AG20443 (cell line): ENCODE measurements around the gene RNF130.
"Not testable (repeated sequence)": the region's sequence is repeated elsewhere in the genome, so short reads cannot be mapped to it uniquely, and the experiment has no call there.

Source experiments
- DNase-seq: peaks from one replicate; pipeline ENCODE4 v3.0.0; 2012; ENCODE audit warnings: low spot score, mixed read lengths

Gene RNF130

DNA sequence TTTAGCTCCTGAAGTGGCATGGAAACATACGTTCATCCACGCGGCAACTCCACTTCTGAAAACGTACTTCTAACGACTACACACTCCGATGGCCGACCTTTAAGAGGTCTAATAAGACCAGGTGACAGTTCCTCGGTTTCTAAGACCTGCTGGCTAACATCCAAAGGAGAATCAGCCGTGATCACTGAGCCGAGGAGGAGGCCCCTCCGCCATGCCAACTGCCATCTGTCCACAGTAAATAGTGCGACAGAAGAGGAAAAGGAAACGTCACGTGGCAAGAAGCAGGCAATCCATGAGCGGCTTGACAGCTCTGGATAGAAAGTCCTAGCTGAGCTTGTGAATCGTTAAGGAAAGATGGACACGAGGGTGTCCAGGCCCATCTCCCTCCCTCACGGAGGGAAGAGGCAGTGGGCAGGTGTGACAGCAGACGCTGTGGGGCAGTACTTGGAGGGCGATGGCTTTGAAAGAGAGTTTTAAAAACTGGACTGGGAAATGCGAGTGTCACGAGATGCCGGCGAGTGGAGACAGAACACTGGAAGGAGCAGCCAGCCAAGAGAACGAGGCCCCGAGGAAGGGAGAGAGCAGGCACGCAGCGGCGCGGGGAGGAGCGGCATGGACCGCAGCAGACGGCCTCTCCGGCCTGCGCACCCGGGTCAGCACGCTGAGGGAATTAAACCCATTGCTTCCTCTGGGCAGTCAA lies 97.2 kb downstream of the RNF130 start:
- DNase-seq = no peak

DNA sequence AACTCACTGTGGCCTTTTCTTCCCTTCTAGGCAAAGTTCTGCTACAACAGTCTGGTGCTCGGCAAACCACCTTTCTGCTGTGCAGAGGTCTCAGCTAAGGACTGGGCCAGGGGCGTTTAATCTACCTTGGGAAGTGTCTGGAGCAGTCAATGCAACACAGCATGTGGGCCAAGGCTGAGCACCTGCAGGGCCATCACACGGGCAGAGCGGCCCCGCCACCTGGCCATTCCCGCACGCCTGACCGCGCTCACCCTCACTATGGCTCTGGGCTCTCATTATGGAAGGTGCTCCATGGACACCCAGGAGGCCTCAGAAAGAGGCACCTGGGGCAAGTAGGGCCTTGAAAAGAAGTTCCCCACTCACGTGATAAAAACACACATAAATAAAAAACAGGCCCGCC lies 98.2 kb downstream of the RNF130 start:
- DNase-seq = no peak

DNA sequence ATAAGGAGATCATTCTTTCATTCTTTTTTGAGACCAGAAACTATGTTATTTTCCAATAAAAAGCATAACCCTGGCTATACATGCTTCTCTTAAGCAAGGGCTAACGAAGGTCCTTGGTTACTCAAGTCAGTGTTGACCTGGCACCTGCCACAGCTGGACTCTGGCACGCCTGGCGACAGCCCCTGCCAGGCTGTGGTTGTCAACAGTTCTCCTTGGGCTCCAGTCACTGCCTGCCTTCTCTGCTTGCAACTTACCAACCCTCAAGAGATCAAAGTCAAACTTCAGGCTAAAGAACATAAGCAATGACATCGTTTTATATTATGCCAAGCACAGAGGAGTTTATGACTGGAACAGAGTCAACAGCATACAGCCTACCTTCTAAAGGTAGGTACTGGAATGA lies 102.4 kb downstream of the RNF130 start:
- DNase-seq = no peak

DNA sequence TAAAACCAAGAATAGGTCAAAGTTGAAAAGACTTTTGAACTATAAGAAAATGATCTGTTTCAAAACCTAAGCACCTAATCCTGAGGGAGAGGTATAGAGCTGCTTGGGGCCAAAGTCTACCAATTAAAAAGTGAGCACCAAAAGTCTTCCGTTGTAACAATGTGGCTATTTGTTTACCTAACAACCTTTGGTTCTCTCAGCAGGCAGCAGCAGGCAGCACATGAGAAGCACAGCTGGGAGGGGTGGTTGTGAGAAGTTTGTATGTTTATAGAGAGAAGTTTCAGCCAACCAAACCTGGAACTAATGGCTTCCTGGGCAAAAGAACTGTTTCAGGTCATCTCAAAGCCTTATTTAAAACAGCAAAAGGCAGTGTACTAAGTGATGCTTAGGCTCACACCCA lies 104.1 kb downstream of the RNF130 start:
- DNase-seq = no peak

DNA sequence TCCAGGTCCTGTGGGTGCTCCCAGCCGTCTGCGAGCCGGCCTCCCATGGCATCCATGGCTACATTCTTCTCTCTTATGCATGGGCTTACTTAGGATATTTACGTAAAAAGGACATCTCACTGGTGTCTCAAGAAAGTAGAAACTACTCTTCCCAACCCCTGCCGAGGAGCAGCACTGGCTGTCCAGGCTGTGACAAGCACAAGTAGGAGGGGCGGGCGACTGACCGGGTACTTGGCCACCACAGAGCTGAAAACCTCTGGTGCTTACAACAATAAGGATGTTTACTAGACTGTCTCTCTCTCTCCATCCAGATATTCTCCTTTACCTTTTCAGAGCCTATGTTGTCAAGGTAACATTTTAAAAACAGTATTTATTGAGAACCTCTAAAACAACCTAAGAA lies 107.5 kb downstream of the RNF130 start:
- no peak for DNase-seq

DNA sequence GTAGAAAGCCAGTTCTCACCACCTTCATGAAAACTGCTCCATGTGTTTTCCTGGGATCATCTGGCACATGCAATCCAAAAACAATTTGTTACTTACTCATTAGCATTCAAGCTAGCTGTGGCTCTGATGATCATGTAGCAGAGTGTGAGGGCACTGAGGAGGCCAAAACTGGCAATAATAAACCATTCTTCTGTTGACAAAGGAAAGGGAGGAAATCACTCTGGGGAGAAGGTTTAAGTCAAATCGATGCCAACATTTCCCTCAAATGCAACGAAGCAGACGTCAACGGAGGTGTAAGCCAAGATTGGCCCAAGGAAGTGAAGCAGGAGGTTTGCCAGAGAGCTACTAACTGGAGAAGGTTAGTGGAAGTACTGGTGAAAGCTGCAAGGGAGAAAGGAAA lies 108.2 kb downstream of the RNF130 start:
- no peak for DNase-seq

- DNase-seq = no peak
Measured at GRCh38 chr5:179960204-179960831, 111.2 kb downstream of the RNF130 start.

- DNase-seq = no peak
Measured at GRCh38 chr5:179959641-179960040, 111.9 kb downstream of the RNF130 start.

DNA sequence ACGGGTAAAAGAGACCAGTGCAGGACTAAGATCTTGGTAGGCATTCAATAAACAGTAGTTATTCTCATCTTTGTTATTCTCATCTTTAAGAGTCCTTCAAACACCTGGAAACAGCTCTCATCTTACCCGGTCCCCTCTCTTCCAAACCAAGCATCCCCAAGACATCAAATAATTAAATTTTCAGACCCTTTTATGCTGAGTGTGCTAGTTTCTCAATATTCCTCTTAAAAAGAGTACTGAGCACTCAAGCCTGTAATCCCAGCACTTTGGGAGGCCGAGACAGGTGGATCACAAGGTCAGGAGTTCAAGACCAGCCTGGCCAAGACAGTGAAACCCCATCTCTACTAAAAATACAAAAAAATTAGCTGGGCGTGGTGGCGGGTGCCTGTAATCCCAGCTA lies 112.4 kb downstream of the RNF130 start:
- DNase-seq = not testable (repeated sequence)

DNA sequence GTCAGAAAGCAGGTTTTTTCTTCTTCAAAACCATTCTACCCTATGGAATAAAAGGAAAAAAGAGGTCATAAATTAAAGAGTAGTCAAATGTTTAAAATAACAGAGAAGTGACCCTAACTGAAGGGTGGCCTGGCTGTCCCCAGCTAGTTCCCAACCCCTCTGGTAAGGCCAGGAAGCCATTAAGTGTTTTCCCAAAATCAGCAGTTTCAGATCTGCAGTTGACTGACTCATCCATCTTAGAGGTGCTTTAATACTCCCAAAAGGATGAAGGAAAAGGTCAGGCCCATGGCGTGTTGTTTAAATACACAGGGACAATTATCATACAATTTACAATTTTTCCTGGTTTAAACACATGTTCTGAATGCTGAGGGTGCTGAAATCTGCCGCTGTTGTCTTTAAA lies 115.9 kb downstream of the RNF130 start:
- DNase-seq = no peak

DNA sequence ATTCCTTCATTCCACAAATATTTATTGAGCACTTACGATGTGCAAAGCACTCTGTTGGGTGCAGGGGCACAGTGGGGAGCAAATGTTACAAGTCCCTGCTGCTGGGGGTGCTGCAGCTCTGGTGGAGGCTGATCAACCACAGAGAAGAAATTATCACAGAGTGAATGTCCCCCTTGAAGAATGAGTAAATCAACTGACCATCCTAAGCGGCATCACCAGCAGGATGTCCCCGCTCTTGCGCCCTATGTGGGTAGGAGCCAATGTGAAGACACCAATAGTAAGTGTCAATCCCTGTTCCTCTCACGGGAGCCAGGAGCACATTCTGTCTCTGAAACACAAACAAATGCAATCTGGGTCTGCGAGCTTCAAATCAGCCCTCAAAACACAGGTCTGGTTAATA lies 116.5 kb downstream of the RNF130 start:
- DNase-seq = no peak

DNA sequence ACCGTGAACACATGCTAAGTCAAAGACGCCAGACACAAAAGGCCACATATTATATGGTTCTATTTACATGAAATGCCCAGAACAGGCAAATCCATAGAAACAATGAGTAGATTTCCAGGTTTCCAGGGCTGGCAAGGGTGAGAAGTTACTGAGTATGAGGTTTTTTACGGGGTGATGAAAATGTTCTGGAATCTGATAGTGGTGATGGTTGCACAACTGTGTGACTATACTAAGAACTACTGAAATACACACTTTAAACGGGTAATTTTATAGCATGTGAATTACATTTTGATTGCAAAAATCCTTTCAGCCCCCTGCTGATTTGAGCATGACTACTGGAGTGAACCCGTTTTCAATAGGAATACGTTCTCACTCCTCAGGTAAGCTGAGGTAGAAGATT lies 117.1 kb downstream of the RNF130 start:
- DNase-seq = no peak

- DNase-seq = no peak
Measured at GRCh38 chr5:179953987-179954386, 117.6 kb downstream of the RNF130 start.

DNA sequence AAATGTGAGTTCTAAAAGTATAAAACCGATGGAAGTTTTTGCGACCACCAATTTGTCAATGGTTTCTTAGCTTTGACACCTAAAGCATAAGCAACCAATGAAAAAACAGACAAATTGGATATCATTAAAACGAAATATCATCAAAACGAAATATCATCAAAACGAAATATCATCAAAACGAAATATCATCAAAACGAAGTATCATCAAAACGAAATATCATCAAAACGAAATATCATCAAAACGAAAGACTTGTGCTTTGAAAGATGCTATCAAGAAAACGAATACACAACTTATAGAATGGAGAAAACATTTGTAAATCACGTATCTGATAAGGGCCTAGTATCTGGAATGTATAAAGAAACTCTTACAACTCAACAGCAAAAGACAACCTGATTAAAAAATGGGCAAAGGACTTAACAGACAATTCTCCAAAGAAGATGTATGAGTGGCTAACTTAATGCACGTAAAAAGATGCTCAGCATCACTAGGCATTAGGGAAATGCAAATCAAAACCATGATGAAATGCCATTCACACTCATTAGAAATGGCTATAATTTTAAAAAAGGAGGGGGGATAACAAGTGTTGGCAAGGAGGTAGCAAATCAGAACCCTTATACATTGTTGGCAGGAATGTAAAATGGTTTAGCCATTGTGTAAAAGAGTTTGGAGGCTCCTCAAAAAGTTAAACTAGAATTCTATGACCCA lies 134.4 kb downstream of the RNF130 start:
- no peak for DNase-seq

DNA sequence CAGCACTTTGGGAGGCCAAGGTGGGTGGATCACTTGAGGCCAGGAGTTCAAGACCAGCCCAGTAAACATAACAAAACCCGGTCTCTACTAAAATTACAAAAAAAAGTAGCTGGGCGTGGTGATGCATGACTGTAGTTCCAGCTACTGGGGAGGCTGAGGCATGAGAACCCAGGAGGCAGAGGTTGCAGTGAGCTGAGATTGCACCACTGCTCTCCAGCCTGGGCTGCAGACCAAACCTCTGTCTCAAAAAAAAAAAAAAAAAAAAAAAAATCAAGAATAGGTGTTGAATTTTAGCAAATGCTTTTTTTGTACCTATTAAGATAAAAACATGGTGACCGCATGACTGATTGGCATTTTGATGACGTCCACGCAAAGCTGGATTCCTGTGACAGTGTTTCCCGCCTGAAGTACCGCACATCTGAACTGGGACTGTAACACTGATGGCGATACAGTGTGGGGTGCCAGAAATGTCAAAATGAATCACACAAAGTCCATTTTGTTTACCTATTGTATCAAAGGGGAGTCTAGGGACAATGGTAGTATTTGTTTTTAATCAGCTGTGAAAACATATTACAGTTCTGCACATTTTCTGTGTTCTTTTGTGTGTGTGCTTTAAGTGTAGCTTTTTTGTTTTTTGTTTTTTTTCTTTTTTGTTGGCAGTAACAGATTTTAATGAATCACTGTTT lies 140.6 kb downstream of the RNF130 start:
- DNase-seq = no peak

DNA sequence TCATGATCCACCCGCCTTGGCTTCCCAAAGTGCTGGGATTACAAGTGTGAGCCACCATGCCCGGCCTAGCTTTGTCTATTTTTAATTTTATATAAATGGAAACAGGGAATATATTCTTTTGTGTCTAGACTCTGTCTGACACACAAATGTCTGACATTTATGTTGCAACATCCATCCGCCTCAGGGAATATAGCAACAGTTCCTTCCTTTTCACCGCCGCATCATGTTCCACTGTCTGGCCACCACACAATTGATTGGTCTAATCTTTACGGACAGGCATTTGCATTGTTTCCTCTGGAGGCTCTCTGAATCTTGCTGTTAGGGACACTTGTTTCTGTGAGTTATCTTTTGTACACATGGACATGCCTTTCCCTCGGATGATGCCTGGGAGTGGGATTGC lies 143.7 kb downstream of the RNF130 start:
- no peak for DNase-seq

GRCh38 chr5:179926657-179927056 lies 144.9 kb downstream of the RNF130 start:
- no peak for DNase-seq

- DNase-seq = no peak
Measured at GRCh38 chr5:179923436-179923835, 148.1 kb downstream of the RNF130 start.

DNA sequence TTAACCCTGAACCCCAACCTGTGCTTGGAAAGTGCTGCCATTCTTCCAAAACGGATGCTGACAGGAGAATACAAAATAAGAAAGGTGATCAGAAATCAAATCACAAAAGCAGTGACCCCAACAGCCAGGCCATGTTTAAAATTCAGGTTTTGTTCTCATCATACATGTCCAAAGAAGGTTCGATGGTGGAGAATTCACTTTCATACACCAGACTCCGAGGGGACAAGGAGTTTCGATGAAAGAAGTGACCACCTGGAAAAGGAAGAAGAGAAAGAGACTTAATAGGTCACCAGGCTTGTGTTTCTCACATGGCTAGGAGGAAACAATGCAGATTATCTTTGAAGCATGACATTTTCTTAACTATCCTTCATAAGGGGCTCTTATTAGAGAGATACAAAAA lies 151.4 kb downstream of the RNF130 start:
- DNase-seq = no peak

- no peak for DNase-seq
Measured at GRCh38 chr5:179919487-179920060, 152.0 kb downstream of the RNF130 start.

GRCh38 chr5:179918742-179919486 lies 152.6 kb downstream of the RNF130 start:
- no peak for DNase-seq

GRCh38 chr5:179916523-179916922 lies 155.0 kb downstream of the RNF130 start:
- no peak for DNase-seq
